ENCODE data around the gene SLC37A4. TPM values are rescaled to one million over a fixed set of nuclear protein-coding genes. Genes with fewer than 3 reads are reported as not detected.

The SLC37A4 gene
- polyA plus RNA-seq, 2 of the 4 experiments (the other 2 are of a cell fraction): 15.5 to 21.2 TPM

DNA sequence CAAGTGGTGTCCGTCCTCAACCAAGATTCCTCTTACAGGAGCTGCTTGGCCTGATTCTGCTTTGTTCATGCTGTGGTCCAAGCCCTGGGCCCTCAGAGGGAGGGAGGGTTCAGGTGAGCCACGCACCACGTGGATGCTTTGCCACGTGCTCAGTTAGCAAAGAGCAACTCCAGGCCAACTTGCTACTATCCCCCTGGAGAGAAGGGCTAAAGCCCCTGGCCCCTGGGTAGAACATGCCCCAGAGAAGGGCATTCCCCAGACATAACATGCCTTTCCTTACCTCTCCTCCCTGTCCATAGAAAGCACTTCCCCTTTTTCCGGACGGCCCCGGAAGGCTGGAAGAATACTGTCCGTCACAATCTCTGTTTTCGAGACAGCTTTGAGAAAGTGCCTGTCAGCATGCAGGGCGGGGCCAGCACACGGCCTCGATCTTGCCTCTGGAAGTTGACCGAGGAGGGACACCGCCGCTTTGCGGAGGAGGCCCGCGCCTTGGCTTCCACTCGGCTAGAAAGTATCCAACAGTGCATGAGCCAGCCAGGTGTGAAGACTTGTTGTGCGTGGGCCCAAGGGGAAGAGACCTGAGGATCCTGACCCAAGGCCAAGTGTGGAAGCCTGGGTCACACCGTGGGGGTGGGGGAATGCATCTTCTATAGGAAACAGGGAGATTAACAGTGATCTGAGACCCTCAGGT, 50.3 kb downstream of the SLC37A4 start:
- Histone ChIP-seq H3K4me2 (no peak overlapping the region), H3K27ac (no peak overlapping the region), H3K9me3 (no peaks in the 10 kb centered on the region), H3K4me1 (no peaks in the 10 kb centered on the region), H3K4me3 (no peak overlapping the region)
- TF ChIP-seq CBX8 (IDR thresholded peaks at IDR 0.05) (no peak), SREBF2 (IDR thresholded peaks at IDR 0.05) (no peak), POLR2AphosphoS2 (conservative IDR thresholded peaks at IDR 0.05; ENCODE audit: low read length) (no peak), TFCP2L1 (CRISPR knock-in tag; IDR thresholded peaks at IDR 0.05) (no peak), KDM5A (IDR thresholded peaks at IDR 0.05) (no peak), HOXA7 (CRISPR knock-in tag; IDR thresholded peaks at IDR 0.05) (no peak)
- TF ChIP-seq, protein P1, sequence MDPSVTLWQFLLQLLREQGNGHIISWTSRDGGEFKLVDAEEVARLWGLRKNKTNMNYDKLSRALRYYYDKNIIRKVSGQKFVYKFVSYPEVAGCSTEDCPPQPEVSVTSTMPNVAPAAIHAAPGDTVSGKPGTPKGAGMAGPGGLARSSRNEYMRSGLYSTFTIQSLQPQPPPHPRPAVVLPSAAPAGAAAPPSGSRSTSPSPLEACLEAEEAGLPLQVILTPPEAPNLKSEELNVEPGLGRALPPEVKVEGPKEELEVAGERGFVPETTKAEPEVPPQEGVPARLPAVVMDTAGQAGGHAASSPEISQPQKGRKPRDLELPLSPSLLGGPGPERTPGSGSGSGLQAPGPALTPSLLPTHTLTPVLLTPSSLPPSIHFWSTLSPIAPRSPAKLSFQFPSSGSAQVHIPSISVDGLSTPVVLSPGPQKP (IDR thresholded peaks at IDR 0.05; ENCODE audit: low read depth, low read length): no peak
- TF ChIP-seq, protein P2, sequence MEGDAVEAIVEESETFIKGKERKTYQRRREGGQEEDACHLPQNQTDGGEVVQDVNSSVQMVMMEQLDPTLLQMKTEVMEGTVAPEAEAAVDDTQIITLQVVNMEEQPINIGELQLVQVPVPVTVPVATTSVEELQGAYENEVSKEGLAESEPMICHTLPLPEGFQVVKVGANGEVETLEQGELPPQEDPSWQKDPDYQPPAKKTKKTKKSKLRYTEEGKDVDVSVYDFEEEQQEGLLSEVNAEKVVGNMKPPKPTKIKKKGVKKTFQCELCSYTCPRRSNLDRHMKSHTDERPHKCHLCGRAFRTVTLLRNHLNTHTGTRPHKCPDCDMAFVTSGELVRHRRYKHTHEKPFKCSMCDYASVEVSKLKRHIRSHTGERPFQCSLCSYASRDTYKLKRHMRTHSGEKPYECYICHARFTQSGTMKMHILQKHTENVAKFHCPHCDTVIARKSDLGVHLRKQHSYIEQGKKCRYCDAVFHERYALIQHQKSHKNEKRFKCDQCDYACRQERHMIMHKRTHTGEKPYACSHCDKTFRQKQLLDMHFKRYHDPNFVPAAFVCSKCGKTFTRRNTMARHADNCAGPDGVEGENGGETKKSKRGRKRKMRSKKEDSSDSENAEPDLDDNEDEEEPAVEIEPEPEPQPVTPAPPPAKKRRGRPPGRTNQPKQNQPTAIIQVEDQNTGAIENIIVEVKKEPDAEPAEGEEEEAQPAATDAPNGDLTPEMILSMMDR (IDR thresholded peaks at IDR 0.05): no peak
- ATAC-seq (no peak), FAIRE-seq (no peak), DNase-seq (ENCODE audit: low read depth in 1 of 2, low spot score in 1 of 2) (no peak)
- ChIA-PET POLR2A (no interaction called here), CTCF (no interaction called here)
- WGBS (ENCODE audit: missing lambda C conversion rate): 76% methylated on average over 16 of the region's 21 CpGs

DNA sequence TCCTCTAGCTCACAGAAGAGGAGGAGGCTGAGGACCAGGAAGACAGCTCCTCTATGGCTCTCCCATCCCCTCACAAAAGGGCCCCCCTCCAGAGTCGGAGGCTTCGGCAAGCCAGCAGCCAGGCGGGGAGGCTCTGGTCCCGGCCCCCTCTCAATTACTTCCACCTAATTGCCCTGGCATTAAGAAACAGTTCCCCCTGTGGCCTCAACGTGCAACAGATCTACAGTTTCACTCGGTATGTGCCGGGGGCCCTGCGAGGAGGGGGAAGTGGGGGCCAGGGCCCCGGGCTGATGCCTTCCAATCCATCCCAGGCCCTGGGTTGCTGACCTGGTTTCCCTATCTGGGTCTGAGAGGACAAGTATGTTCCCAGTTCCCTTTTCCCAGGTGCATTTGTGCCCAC, 51.2 kb downstream of the SLC37A4 start:
- H3K9me3 ChIP-seq: no peaks in the 10 kb centered on the region
- FAIRE-seq: no peak
- DNase-seq (ENCODE audit: low read depth in 1 of 2, low spot score in 1 of 2): no peak
- no peaks in the 10 kb centered on the region for H3K4me1 ChIP-seq
- 57% methylated on average over 8 of the region's 9 CpGs for WGBS (ENCODE audit: missing lambda C conversion rate)
- POLR2A ChIA-PET: no interaction called here
- H3K27ac ChIP-seq: no peak overlapping the region
- no peak overlapping the region for H3K4me3 ChIP-seq
- CTCF ChIA-PET: no interaction called here
- no peak for ATAC-seq
- no peak overlapping the region for H3K4me2 ChIP-seq
- TF ChIP-seq JUN (IDR thresholded peaks at IDR 0.05) (no peak), PHF8 (IDR thresholded peaks at IDR 0.05; ENCODE audit: borderline replicate concordance, low read depth) (no peak), RARB (CRISPR knock-in tag; IDR thresholded peaks at IDR 0.05) (no peak), SREBF2 (IDR thresholded peaks at IDR 0.05) (no peak), HOXB13 (CRISPR knock-in tag; IDR thresholded peaks at IDR 0.05; ENCODE audit: low read depth) (no peak), EHMT2 (IDR thresholded peaks at IDR 0.05; ENCODE audit: low read depth) (no peak)
- TF ChIP-seq, protein P3, sequence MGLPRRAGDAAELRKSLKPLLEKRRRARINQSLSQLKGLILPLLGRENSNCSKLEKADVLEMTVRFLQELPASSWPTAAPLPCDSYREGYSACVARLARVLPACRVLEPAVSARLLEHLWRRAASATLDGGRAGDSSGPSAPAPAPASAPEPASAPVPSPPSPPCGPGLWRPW (IDR thresholded peaks at IDR 0.05): no peak
- TF ChIP-seq, protein P1 (IDR thresholded peaks at IDR 0.05; ENCODE audit: low read depth, low read length): no peak

DNA sequence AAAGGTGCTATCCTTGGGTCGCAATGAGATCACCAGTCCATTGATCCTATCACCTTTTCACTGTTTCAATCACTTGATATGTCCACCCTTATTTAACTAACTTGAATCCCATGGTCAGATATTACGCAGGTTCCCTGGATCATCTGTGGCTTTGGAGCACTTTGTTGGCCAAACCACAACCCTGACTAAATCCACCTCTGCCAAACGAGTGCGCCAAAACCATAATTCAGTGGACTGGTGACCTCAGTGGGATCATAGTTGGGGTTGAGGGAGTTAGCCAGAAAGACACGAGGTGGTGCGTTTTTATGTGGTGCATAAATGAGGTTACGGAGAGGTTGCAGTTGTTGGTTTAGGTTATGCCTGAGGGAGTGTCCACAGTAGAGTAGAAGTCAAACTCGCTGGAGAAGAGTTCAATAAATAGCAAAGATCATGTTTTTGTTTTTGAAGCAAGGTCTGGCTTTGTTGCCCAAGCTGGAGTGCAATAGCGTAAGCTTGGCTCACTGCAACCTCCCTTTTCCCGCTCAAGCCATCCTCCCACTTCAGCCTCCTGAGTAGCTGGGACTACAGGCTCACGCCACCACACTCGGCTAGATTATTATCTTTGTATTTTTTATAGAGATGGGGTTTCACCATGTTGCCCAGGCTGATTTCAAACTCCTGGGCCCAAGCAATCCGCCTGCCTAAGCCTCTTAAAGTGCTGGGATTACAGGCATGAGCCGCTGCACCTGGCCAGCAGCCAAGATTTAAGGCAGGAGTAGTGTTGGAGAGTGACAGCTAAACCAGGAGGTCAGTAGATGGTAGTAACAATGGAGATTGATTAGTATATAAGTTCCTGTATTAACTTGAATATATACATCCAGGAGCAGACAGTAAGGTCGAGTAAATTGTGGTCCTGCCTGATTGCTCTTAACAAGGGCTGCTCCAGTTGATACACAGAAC, 54.6 kb downstream of the SLC37A4 start:
- ChIA-PET CTCF (no interaction called here), POLR2A (no interaction called here)
- Histone ChIP-seq H3K9me3 (no peaks in the 10 kb centered on the region), H3K27ac (no peak overlapping the region), H3K4me3 (no peak overlapping the region), H3K4me2 (no peak overlapping the region), H3K4me1 (no peaks in the 10 kb centered on the region)
- ATAC-seq (no peak), FAIRE-seq (no peak), DNase-seq (ENCODE audit: low read depth in 1 of 2, low spot score in 1 of 2) (no peak)
- TF ChIP-seq, protein P4, sequence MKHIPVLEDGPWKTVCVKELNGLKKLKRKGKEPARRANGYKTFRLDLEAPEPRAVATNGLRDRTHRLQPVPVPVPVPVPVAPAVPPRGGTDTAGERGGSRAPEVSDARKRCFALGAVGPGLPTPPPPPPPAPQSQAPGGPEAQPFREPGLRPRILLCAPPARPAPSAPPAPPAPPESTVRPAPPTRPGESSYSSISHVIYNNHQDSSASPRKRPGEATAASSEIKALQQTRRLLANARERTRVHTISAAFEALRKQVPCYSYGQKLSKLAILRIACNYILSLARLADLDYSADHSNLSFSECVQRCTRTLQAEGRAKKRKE (CRISPR knock-in tag; IDR thresholded peaks at IDR 0.05; ENCODE audit: low read depth): no peak
- TF ChIP-seq HOXA7 (CRISPR knock-in tag; IDR thresholded peaks at IDR 0.05) (no peak), POLR2A (IDR thresholded peaks at IDR 0.05; ENCODE audit: low read length) (no peak), MAZ (IDR thresholded peaks at IDR 0.05; ENCODE audit: borderline replicate concordance, low read depth, low read length) (no peak), CHD4 (IDR thresholded peaks at IDR 0.05; ENCODE audit: borderline replicate concordance) (no peak), ZC3H11A (IDR thresholded peaks at IDR 0.05) (no peak), JUNB (IDR thresholded peaks at IDR 0.05) (no peak)
- 64% methylated on average over 15 of the region's 15 CpGs for whole genome bisulfite sequencing (ENCODE audit: missing lambda C conversion rate)

Measured in A549 (cell line).